Thymus (tissue), 11 donors: ENCODE results near the gene TRPM6. TPM values are rescaled to one million over a fixed set of nuclear protein-coding genes. Genes with fewer than 3 reads are reported as not detected.

Experiments used
- DNase-seq, 9 donors: peaks; one replicate each; pipeline ENCODE4 v3.0.0-alpha.2; 2013; ENCODE audit warnings: low spot score in 9 of 9, low read depth in 6 of 9, missing footprints in 1 of 9
- H3K27ac ChIP-seq, 2 donors: one replicate each; pipeline ENCODE4 v1.5.1; 2013; ENCODE audit warnings: control low read depth in 1 of 2, low read depth in 1 of 2, low read length in 1 of 2, mild to moderate bottlenecking in 1 of 2, moderate library complexity in 1 of 2
- H3K27me3 ChIP-seq, 2 donors: one replicate each; pipeline ENCODE4 v1.5.1; 2013; ENCODE audit warnings: low read length in 1 of 2; ENCODE audit not compliant: control insufficient read depth in 2 of 2, insufficient read depth in 1 of 2
- H3K36me3 ChIP-seq, 2 donors: one replicate each; pipeline ENCODE4 v1.5.1; 2013; ENCODE audit warnings: low read length in 1 of 2, mild to moderate bottlenecking in 1 of 2, moderate library complexity in 1 of 2; ENCODE audit not compliant: control insufficient read depth in 2 of 2, insufficient read depth in 2 of 2
- H3K4me1 ChIP-seq, 2 donors: one replicate each; pipeline ENCODE4 v1.5.1; 2013; ENCODE audit warnings: low read length in 2 of 2; ENCODE audit not compliant: control insufficient read depth in 2 of 2, insufficient read depth in 2 of 2
- H3K4me3 ChIP-seq, 2 donors: one replicate each; pipeline ENCODE4 v1.5.1; 2013; ENCODE audit warnings: low read length in 2 of 2, control low read depth in 1 of 2, mild to moderate bottlenecking in 1 of 2
- H3K9me3 ChIP-seq, 2 donors: one replicate each; pipeline ENCODE4 v1.5.1; 2013; ENCODE audit warnings: low read length in 1 of 2, mild to moderate bottlenecking in 1 of 2; ENCODE audit not compliant: control insufficient read depth in 2 of 2, insufficient read depth in 1 of 2
- WGBS: extraction: QIAGEN DNeasy Blood & Tissue Kit; methylation state at CpG from one replicate; pipeline ENCODE4 v1.1.7; 2013; 5-methylcytosine and 5-hydroxymethylcytosine counted together
- polyA plus RNA-seq: library from polyadenylated mRNA; stranded (reverse); fragments of 200-250 nt; gene quantifications from one replicate; pipeline ENCODE4 v1.2.3, GENCODE V29; 2013
- total RNA-seq: library from RNA; stranded (reverse); fragments of 120-200 nt; gene quantifications from one replicate; pipeline ENCODE4 v1.2.4, GENCODE V29; 2013
- donor health status: healthy.

The TRPM6 gene
- total and polyA plus RNA-seq, 2 donors, result 0.47 to 0.87 TPM

DNA sequence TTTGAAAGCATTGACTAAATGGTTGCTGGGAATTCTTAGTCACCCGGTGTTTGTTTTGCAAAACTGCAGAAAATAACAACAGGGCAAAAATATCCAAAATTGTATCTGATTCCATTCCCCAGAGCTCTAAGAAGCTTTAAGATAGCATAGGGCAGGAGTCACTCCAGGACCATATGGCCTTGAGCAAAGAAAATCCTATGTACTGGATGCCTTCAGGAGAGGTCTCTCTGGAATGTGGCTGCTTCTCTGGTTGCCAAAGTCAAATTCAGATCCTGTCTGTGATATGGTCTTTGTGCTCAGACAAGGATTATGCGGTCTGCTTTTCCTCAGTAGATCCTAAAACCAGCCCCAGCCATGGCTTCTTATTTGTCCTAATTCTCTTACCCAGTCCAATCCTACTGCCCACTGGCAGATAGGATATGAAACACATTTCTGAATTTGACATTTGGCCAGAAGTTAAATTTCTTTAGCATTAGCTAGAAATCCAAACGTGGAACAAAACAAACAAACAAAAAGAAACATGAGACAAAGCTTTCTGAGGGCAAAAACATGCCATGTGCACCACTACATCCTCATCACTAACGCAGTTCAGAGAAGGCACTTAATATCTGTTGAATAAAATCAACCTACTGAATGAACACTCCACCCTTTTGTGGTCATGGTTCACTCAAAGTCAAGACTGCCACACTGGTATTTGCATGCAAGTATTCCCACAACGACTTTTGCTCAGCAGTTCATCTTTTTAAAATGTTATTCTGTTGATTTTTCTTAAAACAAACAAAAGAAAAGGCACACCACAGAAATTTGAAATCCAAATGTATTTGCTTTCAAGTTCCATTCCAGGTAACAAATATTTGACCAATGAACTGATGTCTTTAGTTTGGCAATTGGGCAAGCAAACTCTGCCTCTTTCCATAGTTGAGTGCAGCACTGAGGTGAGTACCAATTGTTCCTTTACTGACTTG is 165.7 kb downstream of the TRPM6 start:
- no peaks in the 10 kb centered on the region for H3K4me1 ChIP-seq
- H3K36me3 ChIP-seq, result no peaks in the 10 kb centered on the region
- no peak for DNase-seq
- 83% methylated on average over 5 of the region's 5 CpGs for WGBS
- no peaks in the 10 kb centered on the region for H3K9me3 ChIP-seq
- no peaks in the 10 kb centered on the region for H3K27me3 ChIP-seq
- H3K27ac ChIP-seq, result no peak overlapping the region
- no peak overlapping the region for H3K4me3 ChIP-seq

DNA sequence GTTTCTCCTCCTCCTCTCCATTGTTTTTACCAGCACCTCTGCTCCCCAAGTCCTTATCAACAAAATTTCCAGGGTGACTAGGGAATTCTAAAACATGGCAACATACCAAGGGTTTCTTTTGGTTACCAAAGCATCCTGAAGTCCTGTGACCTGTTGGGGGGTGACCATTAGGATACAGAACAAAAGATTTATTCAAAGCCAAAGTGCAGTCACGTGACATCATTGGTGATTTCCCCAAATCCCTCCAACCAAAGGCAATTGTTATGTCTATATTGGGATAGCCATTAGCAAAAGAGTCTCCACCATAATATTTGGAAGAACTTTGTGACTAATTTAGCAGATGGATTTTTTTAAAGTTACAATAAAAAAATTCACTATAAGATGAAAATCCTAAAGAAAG is 168.4 kb downstream of the TRPM6 start:
- Histone ChIP-seq H3K9me3 (no peaks in the 10 kb centered on the region), H3K27me3 (no peaks in the 10 kb centered on the region), H3K4me1 (no peaks in the 10 kb centered on the region), H3K27ac (no peak overlapping the region), H3K36me3 (no peaks in the 10 kb centered on the region), H3K4me3 (no peak overlapping the region)
- no peak for DNase-seq
- WGBS, result 96% methylated on average over 1 of the region's 1 CpG

DNA sequence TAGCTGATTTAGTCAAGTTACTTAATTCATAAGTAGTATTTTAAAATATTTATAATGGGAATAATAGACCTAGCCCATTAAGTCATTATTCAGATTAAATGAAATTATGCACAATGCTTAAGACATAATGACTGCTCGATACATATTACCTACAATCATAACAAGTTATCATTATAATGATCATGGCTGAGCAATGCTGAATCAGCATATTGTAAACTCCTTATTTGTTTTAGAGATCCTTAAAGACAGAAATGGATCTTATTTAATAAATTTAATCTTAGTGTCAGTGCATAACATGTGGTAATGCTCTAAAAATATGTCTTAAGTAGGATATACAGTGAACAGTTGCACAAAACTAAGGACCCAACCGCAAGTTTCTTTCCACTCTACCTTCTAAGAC is 169.0 kb downstream of the TRPM6 start:
- DNase-seq, result no peak
- no peak overlapping the region for H3K4me3 ChIP-seq
- H3K36me3 ChIP-seq, result no peaks in the 10 kb centered on the region
- H3K9me3 ChIP-seq, result no peaks in the 10 kb centered on the region
- H3K27me3 ChIP-seq, result no peaks in the 10 kb centered on the region
- no peak overlapping the region for H3K27ac ChIP-seq
- H3K4me1 ChIP-seq, result no peaks in the 10 kb centered on the region
- 97% methylated on average over 2 of the region's 2 CpGs for WGBS

DNA sequence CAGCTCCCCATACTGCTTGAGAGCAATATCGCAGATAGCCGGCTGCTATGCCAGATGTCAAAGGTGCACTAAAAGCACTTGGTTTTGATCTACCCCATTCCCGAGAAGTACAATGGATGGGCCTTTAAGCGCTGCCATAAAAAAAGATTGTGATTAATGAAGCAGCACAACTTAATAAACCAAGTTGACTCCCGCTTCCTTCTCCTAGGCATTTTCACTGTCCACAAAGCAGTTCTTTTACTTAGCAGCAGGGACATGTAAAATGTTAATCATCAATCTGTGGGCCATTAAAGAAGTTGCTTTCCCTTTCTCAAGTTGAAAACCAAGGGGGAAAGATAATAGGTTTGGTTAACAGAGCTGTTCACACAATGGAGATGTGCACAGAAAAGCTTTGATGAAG is 176.4 kb downstream of the TRPM6 start:
- Histone ChIP-seq H3K4me1 (no peaks in the 10 kb centered on the region), H3K27me3 (no peaks in the 10 kb centered on the region), H3K27ac (no peak overlapping the region), H3K4me3 (no peak overlapping the region), H3K9me3 (no peaks in the 10 kb centered on the region), H3K36me3 (no peaks in the 10 kb centered on the region)
- 91% methylated on average over 5 of the region's 5 CpGs for WGBS
- no peak for DNase-seq

DNA sequence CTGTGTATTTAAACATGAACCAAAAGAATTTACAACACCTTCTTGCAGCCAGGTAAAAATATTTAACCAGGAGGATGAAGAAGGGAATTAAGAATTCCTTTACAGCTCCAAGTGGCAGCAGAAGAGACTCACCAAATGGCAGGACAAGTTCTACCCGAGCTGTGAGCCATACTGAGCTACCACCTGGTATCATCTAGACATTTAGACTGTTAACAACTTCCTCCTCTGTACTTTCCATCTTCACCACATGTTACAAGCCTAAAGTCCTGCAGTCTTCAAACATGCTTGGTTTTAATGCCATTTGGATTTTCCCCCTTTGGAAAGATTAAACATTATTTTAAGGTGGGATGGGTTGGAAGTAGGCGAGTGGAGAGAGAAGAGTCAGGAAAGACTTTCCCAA is 190.2 kb downstream of the TRPM6 start:
- DNase-seq, result no peak
- 74% methylated on average over 2 of the region's 2 CpGs for WGBS
- Histone ChIP-seq H3K9me3 (no peaks in the 10 kb centered on the region), H3K27ac (no peak overlapping the region), H3K4me3 (no peak overlapping the region), H3K4me1 (no peaks in the 10 kb centered on the region), H3K27me3 (no peaks in the 10 kb centered on the region), H3K36me3 (no peaks in the 10 kb centered on the region)

DNA sequence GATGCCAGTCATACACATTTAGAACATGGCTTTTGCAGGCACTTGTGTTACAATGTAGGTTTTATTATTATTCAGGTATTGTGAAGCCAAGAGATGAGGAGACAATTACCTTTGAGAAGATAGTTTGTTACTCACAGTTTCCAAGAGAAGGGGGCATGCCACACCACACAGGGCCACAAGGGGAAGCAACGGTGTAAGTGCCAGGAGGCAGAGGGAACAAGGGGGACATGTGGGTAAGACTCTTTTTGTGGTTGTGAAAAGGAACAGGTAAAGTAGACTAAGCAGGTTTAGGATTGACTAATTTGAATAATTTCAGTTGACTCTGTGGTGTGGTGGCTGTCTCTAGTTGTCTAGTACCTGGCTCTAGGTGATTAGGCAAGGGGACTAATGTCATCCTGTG is 191.2 kb downstream of the TRPM6 start:
- Histone ChIP-seq H3K27me3 (no peaks in the 10 kb centered on the region), H3K4me1 (no peaks in the 10 kb centered on the region), H3K36me3 (no peaks in the 10 kb centered on the region), H3K4me3 (no peak overlapping the region), H3K9me3 (no peaks in the 10 kb centered on the region), H3K27ac (no peak overlapping the region)
- no peak for DNase-seq
- WGBS, result 78% methylated on average over 1 of the region's 1 CpG

DNA sequence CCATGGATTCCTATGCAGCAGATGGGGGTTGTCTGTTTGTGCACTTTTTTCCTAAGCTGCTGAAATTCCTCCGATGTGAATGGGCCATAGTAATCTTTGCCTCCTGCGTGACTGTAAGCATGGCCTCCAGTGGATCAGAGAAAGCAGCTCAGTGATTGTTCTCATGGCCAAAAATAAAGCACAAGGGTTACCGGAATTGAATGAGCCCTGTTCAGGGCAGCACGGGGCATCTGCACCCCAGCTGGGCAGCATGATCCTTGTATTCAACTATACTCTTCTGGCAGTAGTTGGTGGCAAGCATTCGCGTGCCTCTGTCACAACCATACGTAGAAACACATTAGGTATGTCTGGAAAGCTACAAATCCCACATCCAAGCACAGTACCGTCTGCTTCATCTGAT is 196.7 kb downstream of the TRPM6 start:
- no peak overlapping the region for H3K27ac ChIP-seq
- WGBS, result 92% methylated on average over 8 of the region's 8 CpGs
- H3K27me3 ChIP-seq, result no peaks in the 10 kb centered on the region
- H3K9me3 ChIP-seq, result no peaks in the 10 kb centered on the region
- DNase-seq, result no peak
- no peaks in the 10 kb centered on the region for H3K4me1 ChIP-seq
- no peak overlapping the region for H3K4me3 ChIP-seq
- no peaks in the 10 kb centered on the region for H3K36me3 ChIP-seq

DNA sequence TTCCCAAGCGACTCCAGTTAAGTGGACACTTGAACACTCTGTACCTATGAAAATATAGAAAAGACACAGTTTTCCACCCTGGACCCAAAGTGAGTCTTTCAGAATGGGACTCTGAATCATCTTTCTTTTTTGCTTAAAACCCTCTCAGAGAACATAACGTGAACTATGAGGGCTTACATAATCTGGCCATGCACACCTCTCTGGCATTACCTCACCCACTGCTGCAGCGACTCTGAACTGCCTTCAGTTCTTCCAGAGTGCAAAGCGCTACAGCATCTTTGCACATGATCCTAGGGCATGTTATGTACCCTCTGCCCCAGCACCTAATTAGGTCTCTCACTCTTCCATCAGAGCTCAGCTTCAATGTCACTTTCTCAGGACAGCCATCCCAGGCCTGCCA is 204.4 kb downstream of the TRPM6 start:
- Histone ChIP-seq H3K27me3 (no peaks in the 10 kb centered on the region), H3K4me1 (no peaks in the 10 kb centered on the region), H3K9me3 (no peaks in the 10 kb centered on the region), H3K27ac (no peak overlapping the region), H3K36me3 (no peaks in the 10 kb centered on the region), H3K4me3 (no peak overlapping the region)
- WGBS, result 92% methylated on average over 4 of the region's 4 CpGs
- no peak for DNase-seq

DNA sequence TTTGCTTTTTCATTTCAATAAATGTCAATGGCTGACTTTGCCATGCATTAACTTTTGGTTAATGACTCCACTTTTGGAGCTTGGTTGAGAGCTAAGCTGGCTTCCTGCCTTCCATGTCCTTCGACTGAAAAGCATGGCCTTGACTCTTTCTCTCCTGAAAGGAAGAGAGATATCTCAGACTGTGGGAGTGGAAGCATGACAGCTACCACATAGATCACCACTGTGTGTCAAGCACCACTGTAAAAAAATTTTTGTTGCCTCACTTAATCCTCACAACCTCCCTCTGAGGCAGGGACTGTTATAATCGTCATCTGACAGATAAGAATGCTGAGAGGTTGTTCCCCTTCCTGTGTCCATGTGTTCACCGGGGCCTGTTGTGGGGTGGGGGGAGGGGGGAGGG is 205.8 kb downstream of the TRPM6 start:
- no peaks in the 10 kb centered on the region for H3K27me3 ChIP-seq
- DNase-seq, result no peak
- H3K4me3 ChIP-seq, result no peak overlapping the region
- 30% methylated on average over 3 of the region's 3 CpGs for WGBS
- H3K9me3 ChIP-seq, result no peaks in the 10 kb centered on the region
- H3K36me3 ChIP-seq, result no peaks in the 10 kb centered on the region
- no peak overlapping the region for H3K27ac ChIP-seq
- no peaks in the 10 kb centered on the region for H3K4me1 ChIP-seq
